GM23248 (cell line): ENCODE results near the gene ICA1.

Experiments used
- EZH2 ChIP-seq: fragments of 200-600 bp; sonication (generic); IDR thresholded peaks from 2 replicates; pipeline ENCODE4 v1.6.1; 2018; ENCODE audit warnings: antibody characterized with exemption, mild to moderate bottlenecking; ENCODE audit not compliant: insufficient read depth, poor library complexity, severe bottlenecking
- EZH2phosphoT487 ChIP-seq: fragments of 200-600 bp; sonication (generic); IDR thresholded peaks from 2 replicates; pipeline ENCODE4 v1.6.1; 2018; ENCODE audit warnings: antibody characterized with exemption, moderate library complexity, mild to moderate bottlenecking, low read depth; ENCODE audit not compliant: insufficient read depth

DNA sequence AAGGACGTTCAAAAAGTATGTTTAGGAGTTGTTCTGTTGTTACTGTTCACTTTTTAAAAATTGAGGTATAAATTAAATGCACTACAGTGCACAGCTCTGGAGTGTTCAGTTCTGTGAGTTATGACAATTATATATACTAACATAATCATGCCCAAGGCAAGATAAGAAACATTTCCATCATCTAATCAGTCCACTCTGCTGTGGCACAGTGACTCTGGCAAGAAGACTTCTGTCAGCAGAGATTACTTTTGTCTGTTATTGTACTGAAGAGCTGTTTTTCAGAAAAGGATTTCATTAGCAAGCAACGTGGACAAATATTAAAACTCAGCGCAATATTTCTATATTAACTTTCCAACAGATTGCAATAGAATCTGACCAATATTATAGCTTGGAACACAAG, 32.0 kb downstream of the ICA1 start:
- TF ChIP-seq EZH2: no peak
- no peak for TF ChIP-seq EZH2phosphoT487
